Subcutaneous adipose tissue (tissue), 4 donors: ENCODE measurements around the gene HLF. TPM values are rescaled to one million over a fixed set of nuclear protein-coding genes. Genes with fewer than 3 reads are reported as not detected.

Experiments used
- total RNA-seq, 4 donors: library from RNA; depleted of rRNA; stranded (reverse); fragments of >200 nt; gene quantifications; one replicate each; pipeline ENCODE4 v1.1.0, GENCODE V29; 2016
- TF ChIP-seq, protein P1 (sequence below): fragments of 450-650 bp; IDR thresholded peaks from one replicate; pipeline ENCODE4 v1.5.1; 2016; ENCODE audit warnings: low read depth, mild to moderate bottlenecking, control low read depth, antibody characterized with exemption, moderate library complexity

Gene HLF
- total RNA-seq, 4 donors from 2014 or later = 8.5 to 23.4 (median 11.5) TPM

DNA sequence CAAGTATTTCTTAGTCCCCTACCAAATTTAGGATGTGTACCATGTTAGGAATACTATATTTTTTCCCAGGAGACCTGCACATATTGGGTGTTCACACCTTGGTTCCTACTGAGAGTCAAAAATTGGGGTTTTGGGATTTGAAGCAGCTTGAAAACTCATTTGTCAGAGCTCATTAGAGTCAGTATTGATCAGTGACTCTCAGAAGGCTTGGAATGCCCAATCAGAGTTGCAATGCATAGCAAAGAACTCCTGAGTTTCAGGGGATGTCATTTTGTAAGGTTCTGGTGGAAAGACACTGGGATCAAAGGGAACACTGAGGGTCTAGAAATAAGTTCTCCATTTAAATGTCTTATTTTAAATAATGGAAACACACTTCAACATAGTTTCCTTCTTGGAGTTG lies 5.1 kb downstream of the HLF start:
- TF ChIP-seq, protein P1, sequence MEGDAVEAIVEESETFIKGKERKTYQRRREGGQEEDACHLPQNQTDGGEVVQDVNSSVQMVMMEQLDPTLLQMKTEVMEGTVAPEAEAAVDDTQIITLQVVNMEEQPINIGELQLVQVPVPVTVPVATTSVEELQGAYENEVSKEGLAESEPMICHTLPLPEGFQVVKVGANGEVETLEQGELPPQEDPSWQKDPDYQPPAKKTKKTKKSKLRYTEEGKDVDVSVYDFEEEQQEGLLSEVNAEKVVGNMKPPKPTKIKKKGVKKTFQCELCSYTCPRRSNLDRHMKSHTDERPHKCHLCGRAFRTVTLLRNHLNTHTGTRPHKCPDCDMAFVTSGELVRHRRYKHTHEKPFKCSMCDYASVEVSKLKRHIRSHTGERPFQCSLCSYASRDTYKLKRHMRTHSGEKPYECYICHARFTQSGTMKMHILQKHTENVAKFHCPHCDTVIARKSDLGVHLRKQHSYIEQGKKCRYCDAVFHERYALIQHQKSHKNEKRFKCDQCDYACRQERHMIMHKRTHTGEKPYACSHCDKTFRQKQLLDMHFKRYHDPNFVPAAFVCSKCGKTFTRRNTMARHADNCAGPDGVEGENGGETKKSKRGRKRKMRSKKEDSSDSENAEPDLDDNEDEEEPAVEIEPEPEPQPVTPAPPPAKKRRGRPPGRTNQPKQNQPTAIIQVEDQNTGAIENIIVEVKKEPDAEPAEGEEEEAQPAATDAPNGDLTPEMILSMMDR = no peak

DNA sequence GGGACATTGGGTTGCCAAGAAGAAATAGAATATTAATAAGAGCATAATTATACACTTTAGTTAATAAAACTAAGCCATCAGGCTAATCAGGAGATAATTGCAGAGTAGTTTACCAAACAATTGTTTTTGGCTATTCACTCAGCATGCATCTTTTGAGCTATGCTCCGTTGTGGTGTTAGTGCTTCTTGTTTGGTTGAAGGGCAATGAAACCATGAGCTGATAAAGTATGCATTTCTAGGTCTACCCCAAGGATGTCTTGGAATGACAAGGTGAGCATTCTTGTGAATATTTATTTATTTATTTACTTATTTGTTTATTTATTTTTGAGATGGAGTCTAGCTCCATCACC lies 6.4 kb downstream of the HLF start:
- TF ChIP-seq, protein P1 = no peak

DNA sequence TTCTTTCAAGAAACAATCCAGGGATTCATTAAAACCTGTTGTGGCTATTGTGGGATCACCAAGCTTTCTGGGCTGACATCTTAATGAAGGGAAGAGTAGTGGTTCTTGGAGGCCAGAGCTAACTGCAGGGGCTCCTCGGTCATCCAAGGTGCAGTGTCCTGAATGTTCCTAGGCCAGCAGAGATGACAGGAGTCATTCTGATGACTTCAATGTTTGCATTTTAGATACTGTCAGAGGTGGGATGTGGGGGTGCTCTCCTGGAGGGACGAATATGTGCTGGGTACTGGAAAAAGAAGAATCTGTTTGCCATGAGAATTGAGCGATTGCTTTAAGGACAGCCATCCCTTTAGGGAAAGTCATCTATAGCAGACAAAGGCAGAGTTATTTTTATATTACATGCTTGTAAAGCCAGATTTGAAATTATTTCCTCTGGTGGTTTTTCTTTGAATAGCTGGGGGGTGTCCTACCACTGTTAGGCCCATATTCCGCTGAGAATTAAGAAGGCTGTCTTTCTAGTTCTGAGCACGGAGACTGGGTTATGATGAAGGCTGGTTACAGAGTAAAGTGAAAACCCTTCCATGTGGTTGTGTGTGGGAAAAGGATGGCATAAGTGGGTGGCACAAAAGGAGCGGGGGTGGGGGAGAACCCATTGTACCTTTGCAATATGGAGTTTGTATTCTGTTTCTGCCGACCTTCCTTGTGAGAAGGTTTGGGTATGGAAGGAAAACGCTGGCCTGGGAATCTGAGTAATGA lies 7.4 kb downstream of the HLF start:
- TF ChIP-seq, protein P1 = no peak

DNA sequence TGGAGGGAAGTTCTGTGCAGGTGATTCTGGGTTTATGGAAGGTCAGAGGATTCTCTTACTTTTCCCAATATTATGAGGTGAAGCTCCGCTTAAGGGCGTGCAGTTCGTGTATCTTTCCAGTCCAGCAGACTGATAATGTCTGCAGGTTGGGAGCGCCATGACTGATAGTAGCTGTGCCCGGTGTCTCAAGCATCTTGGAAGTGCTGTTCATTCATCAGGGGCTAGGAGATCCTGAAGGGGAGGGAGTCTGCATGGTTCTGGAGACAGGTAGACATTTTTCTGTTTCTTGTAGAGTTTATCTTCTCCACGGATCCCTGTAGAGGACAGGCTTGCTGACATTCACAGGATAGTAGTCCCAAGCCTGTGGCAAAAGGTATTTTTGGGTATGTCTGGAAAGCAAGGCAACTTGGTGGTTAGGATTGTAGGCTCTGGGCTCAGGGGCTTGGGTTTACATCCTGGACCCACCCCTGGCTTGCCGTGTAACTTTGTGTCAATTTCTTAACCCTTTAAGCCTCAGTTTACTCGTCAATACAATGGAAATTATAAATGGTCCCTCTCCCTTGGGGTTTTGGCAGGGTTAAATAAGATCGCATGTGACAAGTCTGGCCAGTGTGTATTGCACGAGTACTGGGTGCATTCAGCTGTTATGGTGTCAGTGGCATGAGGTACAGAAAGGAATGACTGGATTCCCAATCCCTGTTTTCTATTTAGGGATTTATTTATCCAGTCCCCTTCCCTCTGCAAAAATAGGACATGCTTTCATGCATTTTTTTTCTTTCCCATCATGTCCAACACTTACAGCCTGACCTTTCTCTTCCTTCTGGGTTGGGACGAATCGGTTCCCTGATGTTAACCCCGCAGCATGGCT lies 8.2 kb downstream of the HLF start:
- TF ChIP-seq, protein P1 = no peak

DNA sequence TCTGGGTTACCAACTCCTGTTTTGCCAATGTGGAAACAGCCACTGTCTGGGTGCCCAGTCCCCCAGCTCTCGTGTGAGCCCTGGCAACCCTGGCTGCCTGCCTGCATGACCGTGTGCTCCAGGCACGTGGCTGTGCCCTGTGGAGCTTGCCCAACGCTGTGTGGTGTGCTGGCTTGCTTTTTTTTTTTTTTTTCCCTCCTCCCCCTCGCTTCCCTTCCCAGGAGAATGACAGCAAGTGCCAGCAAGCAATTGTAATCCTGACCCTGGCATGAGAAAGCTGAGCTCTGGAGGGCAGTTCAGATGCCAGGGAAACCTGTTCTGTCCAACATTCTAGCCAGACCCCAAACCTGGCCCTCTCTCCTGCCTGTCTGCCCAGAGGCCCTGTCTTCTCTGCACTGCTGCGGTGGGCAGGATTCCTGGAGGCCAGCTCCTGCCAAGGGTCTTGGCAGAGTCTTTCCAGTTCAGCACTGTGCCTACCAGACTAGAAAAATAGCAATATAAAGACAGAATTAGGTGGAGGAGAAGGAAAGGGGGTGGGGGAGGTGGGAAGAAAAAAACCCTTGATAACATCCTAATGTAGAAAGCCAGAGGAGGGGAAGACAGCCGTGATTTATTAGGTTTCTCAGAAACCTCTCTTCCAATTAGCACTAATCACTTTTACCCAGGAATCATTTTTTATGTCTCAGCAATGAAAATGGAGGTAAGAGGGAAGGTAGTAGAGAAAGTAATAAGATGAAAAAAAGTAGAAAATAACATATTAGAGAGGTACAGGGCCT lies 9.0 kb downstream of the HLF start:
- TF ChIP-seq, protein P1 = no peak

DNA sequence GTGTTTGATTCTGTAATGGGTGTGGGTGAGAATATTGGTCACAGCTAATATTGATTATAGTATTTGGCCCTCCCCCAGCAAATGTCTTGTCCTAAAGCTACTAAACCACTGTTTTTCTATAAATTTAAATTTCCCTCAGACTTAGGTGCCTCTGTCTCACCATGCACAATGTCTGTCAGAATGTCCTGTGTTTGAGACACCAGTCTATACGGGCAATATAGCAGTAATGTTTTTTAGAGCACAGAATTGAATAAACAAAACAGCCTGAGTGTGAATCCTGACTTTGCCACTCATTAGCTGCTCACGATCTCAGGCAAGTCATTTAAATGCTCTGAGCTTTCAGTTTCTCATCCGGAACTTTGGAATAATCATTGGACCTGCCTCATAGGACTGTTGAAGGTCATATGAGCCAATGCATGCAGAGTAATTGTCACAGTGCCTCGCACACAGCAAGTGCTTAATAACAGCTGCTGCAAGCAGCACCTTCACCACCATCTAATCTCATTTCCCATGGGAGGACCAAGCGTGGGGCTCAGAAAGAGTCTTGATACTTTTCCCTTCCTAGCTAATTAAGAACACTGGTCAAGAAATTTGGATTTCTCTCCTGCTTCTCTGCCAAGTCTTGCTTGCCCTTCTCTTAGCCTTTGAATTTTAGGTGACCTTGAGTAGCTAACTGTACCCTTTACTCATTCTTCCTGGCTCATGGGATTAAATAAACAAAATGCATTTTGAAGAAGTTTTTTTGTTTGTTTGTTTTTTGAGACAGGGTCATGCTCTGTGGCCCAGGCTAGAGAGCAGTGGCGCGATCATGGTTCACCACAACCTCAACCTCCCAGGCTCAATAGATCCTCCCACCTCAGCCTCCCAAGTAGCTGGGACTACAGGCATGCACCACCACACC lies 9.8 kb downstream of the HLF start:
- TF ChIP-seq, protein P1 = no peak
